HG02981 (cell line): ENCODE data around the gene SPRY4.
"Not testable (repeated sequence)": the region's sequence is repeated elsewhere in the genome, so short reads cannot be mapped to it uniquely, and the experiment has no call there.

ENCODE experiments used
- ATAC-seq: cut with Tn5 transposase; IDR thresholded peaks from one replicate; pipeline ENCODE4 v1.9.1; 2021; ENCODE audit warnings: mild to moderate bottlenecking, moderate library complexity; ENCODE audit not compliant: unreplicated experiment

The SPRY4 gene

DNA sequence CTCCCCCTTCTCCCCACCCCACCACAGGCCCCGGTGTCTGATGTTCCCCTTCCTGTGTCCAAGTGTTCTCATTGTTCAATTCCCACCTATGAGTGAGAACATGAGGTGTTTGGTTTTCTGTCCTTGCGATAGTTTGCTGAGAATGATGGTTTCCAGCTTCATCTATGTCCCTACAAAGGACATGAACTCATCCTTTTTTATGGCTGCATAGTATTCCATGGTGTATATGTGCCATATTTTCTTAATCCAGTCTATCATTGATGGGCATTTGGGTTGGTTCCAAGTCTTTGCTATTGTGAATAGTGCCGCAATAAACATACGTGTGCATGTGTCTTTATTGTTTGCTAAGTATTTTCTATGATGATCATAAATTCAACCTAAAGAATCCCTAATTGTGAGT, 60.7 kb downstream of the SPRY4 start:
- not testable (repeated sequence) for ATAC-seq

GRCh38 chr5:142263346-142263745, 61.5 kb downstream of the SPRY4 start:
- ATAC-seq: no peak

- no peak for ATAC-seq
Observed at GRCh38 chr5:142262683-142263082, 62.1 kb downstream of the SPRY4 start.
